ENCODE measurements around the gene ZNF609.
"Not testable (repeated sequence)": the region's sequence is repeated elsewhere in the genome, so short reads cannot be mapped to it uniquely, and the experiment has no call there.

ZNF609 gene

GRCh38 chr15:64619880-64620839, 159.8 kb downstream of the ZNF609 start:
- Histone ChIP-seq H3K9ac (ENCODE audit: low read depth, low read length) (no peak overlapping the region), H3K36me3 (ENCODE audit: control insufficient read depth, insufficient read depth, low read length) (peaks cover 5% of the 10 kb centered on the region), H3K4me1 (ENCODE audit: control insufficient read depth, insufficient read depth, low read length) (peaks cover 12% of the 10 kb centered on the region), H3K27me3 (ENCODE audit: control insufficient read depth, insufficient read depth, low read length) (no peaks in the 10 kb centered on the region), H3K9me3 (ENCODE audit: control insufficient read depth, insufficient read depth, low read length) (no peaks in the 10 kb centered on the region), H3K4me3 (ENCODE audit: low read depth, low read length) (no peak overlapping the region)

DNA sequence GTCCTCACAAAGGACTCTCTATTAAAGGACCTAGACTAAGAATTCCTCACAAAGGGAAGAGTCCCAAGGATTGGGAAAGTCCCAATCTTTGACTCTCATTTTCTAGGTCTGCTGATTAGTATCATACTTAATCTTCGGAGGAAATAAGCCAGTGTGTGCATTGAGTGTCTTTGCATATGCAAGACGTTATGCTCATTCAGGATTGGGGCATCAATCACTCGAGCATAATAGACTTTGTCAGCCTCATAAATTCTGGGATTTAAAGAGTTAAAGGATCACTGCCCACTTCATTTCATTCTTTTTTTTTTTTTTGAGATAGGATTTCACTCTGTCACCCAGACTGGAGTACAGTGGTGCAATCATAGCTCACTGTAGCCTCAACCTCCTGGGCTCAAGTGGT, 160.7 kb downstream of the ZNF609 start:
- H3K4me1 ChIP-seq (ENCODE audit: control insufficient read depth, insufficient read depth, low read length) = peaks cover 12% of the 10 kb centered on the region
- H3K27me3 ChIP-seq (ENCODE audit: control insufficient read depth, insufficient read depth, low read length) = no peaks in the 10 kb centered on the region
- H3K9ac ChIP-seq (ENCODE audit: low read depth, low read length) = no peak overlapping the region
- H3K36me3 ChIP-seq (ENCODE audit: control insufficient read depth, insufficient read depth, low read length) = peaks cover 5% of the 10 kb centered on the region
- no peak overlapping the region for H3K4me3 ChIP-seq (ENCODE audit: low read depth, low read length)
- H3K9me3 ChIP-seq (ENCODE audit: control insufficient read depth, insufficient read depth, low read length) = no peaks in the 10 kb centered on the region

DNA sequence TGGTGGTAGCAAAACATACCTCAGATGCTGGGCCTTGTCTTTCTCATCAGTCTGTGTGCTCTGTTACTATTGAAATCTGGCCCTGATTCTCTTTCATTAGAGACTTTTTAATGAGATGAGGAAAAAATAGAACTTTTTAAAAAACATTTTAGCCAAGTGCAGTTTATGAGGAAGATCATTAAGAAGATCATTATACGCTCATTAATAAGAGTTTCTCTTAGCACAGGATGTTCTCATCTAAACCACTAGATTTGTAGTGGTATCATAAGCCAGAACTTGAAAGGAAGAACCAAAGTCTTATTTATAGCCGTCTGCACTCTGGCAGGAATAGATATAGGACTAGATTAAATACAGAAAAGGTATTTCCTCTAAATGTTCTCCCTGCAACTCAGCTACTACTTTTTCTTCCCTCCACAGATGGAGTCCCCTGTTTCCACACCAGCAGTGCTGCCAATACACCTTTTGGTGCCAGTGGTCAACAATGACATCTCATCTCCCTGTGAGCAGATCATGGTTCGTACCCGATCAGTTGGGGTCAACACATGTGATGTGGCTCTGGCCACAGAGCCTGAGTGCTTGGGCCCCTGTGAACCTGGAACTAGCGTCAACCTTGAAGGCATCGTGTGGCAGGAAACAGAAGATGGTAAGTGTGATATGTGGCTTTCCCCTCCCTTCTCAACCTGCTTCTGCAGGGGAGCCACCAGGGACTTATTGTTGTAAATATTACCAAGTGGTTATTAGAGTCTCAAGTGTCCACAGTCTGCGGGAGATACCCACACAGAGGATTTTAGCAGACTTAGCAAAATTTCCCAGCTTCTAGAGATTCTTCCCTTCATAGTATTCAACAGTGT, 162.3 kb downstream of the ZNF609 start:
- Histone ChIP-seq H3K9me3 (ENCODE audit: control insufficient read depth, insufficient read depth, low read length) (no peaks in the 10 kb centered on the region), H3K9ac (ENCODE audit: low read depth, low read length) (no peak overlapping the region), H3K4me3 (ENCODE audit: low read depth, low read length) (no peak overlapping the region), H3K27me3 (ENCODE audit: control insufficient read depth, insufficient read depth, low read length) (no peaks in the 10 kb centered on the region), H3K36me3 (ENCODE audit: control insufficient read depth, insufficient read depth, low read length) (peaks cover 5% of the 10 kb centered on the region), H3K4me1 (ENCODE audit: control insufficient read depth, insufficient read depth, low read length) (peaks cover 12% of the 10 kb centered on the region)

GRCh38 chr15:64623347-64623996, 163.1 kb downstream of the ZNF609 start:
- Histone ChIP-seq H3K4me1 (ENCODE audit: control insufficient read depth, insufficient read depth, low read length) (peaks cover 4% of the 10 kb centered on the region), H3K27me3 (ENCODE audit: control insufficient read depth, insufficient read depth, low read length) (no peaks in the 10 kb centered on the region), H3K9me3 (ENCODE audit: control insufficient read depth, insufficient read depth, low read length) (no peaks in the 10 kb centered on the region), H3K4me3 (ENCODE audit: low read depth, low read length) (no peak overlapping the region), H3K36me3 (ENCODE audit: control insufficient read depth, insufficient read depth, low read length) (peaks cover 5% of the 10 kb centered on the region), H3K9ac (ENCODE audit: low read depth, low read length) (no peak overlapping the region)

GRCh38 chr15:64624242-64624641, 163.9 kb downstream of the ZNF609 start:
- peaks cover 3% of the 10 kb centered on the region for H3K4me1 ChIP-seq (ENCODE audit: control insufficient read depth, insufficient read depth, low read length)
- H3K27me3 ChIP-seq (ENCODE audit: control insufficient read depth, insufficient read depth, low read length) = no peaks in the 10 kb centered on the region
- no peaks in the 10 kb centered on the region for H3K9me3 ChIP-seq (ENCODE audit: control insufficient read depth, insufficient read depth, low read length)
- H3K9ac ChIP-seq (ENCODE audit: low read depth, low read length) = no peak overlapping the region
- H3K4me3 ChIP-seq (ENCODE audit: low read depth, low read length) = no peak overlapping the region
- peaks cover 5% of the 10 kb centered on the region for H3K36me3 ChIP-seq (ENCODE audit: control insufficient read depth, insufficient read depth, low read length)

- Histone ChIP-seq H3K36me3 (ENCODE audit: control insufficient read depth, insufficient read depth, low read length) (peaks cover 2% of the 10 kb centered on the region), H3K9ac (ENCODE audit: low read depth, low read length) (no peak overlapping the region), H3K27me3 (ENCODE audit: control insufficient read depth, insufficient read depth, low read length) (no peaks in the 10 kb centered on the region), H3K4me1 (ENCODE audit: control insufficient read depth, insufficient read depth, low read length) (peaks cover 4% of the 10 kb centered on the region), H3K9me3 (ENCODE audit: control insufficient read depth, insufficient read depth, low read length) (no peaks in the 10 kb centered on the region), H3K4me3 (ENCODE audit: low read depth, low read length) (no peak overlapping the region)
Measured at GRCh38 chr15:64629063-64629462, 168.7 kb downstream of the ZNF609 start.

DNA sequence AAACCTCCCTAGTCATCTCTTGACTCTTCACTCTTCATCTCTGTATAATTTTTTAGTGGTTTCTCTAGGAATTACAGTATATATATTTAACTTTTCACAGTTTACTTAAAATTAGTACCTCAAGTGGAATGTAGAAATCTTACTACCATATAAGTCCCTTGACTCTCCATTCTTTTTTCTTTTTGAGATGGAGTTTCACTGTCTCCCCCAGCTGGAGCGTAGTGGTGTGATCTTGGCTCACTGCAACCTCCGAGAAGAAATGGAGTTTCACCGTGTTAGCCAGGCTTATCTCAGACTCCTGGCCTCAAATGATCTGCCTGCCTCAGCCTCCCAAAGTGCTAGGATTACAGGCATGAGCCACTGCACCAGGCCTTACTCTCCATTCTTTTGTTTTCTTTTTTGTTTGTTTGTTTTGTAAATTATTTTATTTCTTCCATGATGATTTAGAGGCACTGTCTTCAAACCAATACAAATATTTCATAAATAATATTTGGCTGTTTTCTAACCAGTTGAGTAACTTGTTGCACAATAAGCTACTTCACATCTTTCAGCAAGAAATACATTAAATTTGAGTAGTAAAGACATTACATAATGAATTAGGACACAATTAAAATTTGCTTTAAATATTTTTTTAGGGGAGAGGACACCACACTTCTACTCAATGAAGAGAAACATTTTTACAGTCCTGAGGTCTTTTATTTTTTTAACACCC, 170.2 kb downstream of the ZNF609 start:
- Histone ChIP-seq H3K4me3 (ENCODE audit: low read depth, low read length) (no peak overlapping the region), H3K9ac (ENCODE audit: low read depth, low read length) (no peak overlapping the region), H3K36me3 (ENCODE audit: control insufficient read depth, insufficient read depth, low read length) (peaks cover 2% of the 10 kb centered on the region), H3K9me3 (ENCODE audit: control insufficient read depth, insufficient read depth, low read length) (no peaks in the 10 kb centered on the region), H3K4me1 (ENCODE audit: control insufficient read depth, insufficient read depth, low read length) (peaks cover 18% of the 10 kb centered on the region), H3K27me3 (ENCODE audit: control insufficient read depth, insufficient read depth, low read length) (no peaks in the 10 kb centered on the region)

DNA sequence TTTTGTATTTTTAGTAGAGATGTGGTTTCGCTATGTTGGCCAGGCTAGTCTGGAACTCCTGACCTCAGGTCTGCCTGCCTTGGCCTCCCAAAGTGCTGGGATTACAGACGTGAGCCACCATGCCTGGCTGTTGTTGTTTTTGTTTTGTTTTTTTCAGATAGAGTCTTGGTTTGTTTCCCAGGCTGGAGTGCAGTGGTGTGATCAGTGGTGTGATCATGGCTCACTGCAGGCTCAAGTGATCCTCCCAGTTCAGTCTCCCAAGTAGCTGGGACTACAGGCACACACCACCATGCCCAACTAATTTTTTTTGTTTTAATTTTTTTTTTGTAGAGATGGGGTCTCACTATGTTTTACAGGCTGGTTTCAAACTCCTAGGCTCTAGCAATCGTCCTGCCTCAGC, 172.3 kb downstream of the ZNF609 start:
- H3K36me3 ChIP-seq (ENCODE audit: control insufficient read depth, insufficient read depth, low read length); H3K27me3 ChIP-seq (ENCODE audit: control insufficient read depth, insufficient read depth, low read length); H3K9ac ChIP-seq (ENCODE audit: low read depth, low read length); H3K4me3 ChIP-seq (ENCODE audit: low read depth, low read length); H3K9me3 ChIP-seq (ENCODE audit: control insufficient read depth, insufficient read depth, low read length): not testable (repeated sequence)
- H3K4me1 ChIP-seq (ENCODE audit: control insufficient read depth, insufficient read depth, low read length) = peaks cover 26% of the 10 kb centered on the region

GRCh38 chr15:64633332-64633731, 173.0 kb downstream of the ZNF609 start:
- H3K27me3 ChIP-seq (ENCODE audit: control insufficient read depth, insufficient read depth, low read length) = no peaks in the 10 kb centered on the region
- H3K9ac ChIP-seq (ENCODE audit: low read depth, low read length) = no peak overlapping the region

GRCh38 chr15:64634027-64634426, 173.6 kb downstream of the ZNF609 start:
- Histone ChIP-seq H3K27me3 (ENCODE audit: control insufficient read depth, insufficient read depth, low read length) (no peaks in the 10 kb centered on the region), H3K9ac (ENCODE audit: low read depth, low read length) (no peak overlapping the region), H3K4me1 (ENCODE audit: control insufficient read depth, insufficient read depth, low read length) (peaks cover 26% of the 10 kb centered on the region), H3K36me3 (ENCODE audit: control insufficient read depth, insufficient read depth, low read length) (peaks cover 2% of the 10 kb centered on the region), H3K4me3 (ENCODE audit: low read depth, low read length) (no peak overlapping the region), H3K9me3 (ENCODE audit: control insufficient read depth, insufficient read depth, low read length) (no peaks in the 10 kb centered on the region)

More at GRCh38 chr15:64633332-64633731, 173.0 kb downstream of the ZNF609 start:
- peaks cover 26% of the 10 kb centered on the region for H3K4me1 ChIP-seq (ENCODE audit: control insufficient read depth, insufficient read depth, low read length)
- no peaks in the 10 kb centered on the region for H3K9me3 ChIP-seq (ENCODE audit: control insufficient read depth, insufficient read depth, low read length)
- H3K4me3 ChIP-seq (ENCODE audit: low read depth, low read length) = no peak overlapping the region
- peaks cover 2% of the 10 kb centered on the region for H3K36me3 ChIP-seq (ENCODE audit: control insufficient read depth, insufficient read depth, low read length)

All from iPS-15b (cell line).